Ishikawa (cell line): ENCODE measurements around the gene AKR1A1.

ENCODE experiments used
- CEBPB ChIP-seq: IDR thresholded peaks from 2 replicates; pipeline ENCODE4 v1.6.1; 2012
- CREB1 ChIP-seq: IDR thresholded peaks from 2 replicates; pipeline ENCODE4 v1.6.1; 2012; ENCODE audit warnings: low read depth
- EGR1 ChIP-seq: IDR thresholded peaks from 2 replicates; pipeline ENCODE4 v1.6.1; 2012
- EP300 ChIP-seq: IDR thresholded peaks from 2 replicates; pipeline ENCODE4 v1.6.1; 2012; ENCODE audit warnings: borderline replicate concordance
- FOXM1 ChIP-seq: IDR thresholded peaks from 2 replicates; pipeline ENCODE4 v1.6.1; 2012; ENCODE audit warnings: low read depth, borderline replicate concordance
- NFIC ChIP-seq: IDR thresholded peaks from 2 replicates; pipeline ENCODE4 v1.6.1; 2012
- RAD21 ChIP-seq: IDR thresholded peaks from 2 replicates; pipeline ENCODE4 v1.6.1; 2012; ENCODE audit warnings: low read depth
- TAF1 ChIP-seq: IDR thresholded peaks from 2 replicates; pipeline ENCODE4 v1.6.1; 2012; ENCODE audit warnings: low read depth, mild to moderate bottlenecking
- TCF12 ChIP-seq: IDR thresholded peaks from 2 replicates; pipeline ENCODE4 v1.6.1; 2012; ENCODE audit warnings: low read depth
- TEAD4 ChIP-seq: IDR thresholded peaks from 2 replicates; pipeline ENCODE4 v1.6.1; 2012
- YY1 ChIP-seq: IDR thresholded peaks from 2 replicates; pipeline ENCODE4 v1.6.1; 2012; ENCODE audit warnings: low read depth
- ZBTB7A ChIP-seq: IDR thresholded peaks from 2 replicates; pipeline ENCODE4 v1.6.1; 2012; ENCODE audit warnings: low read depth
- TF ChIP-seq, protein P1 (sequence below): IDR thresholded peaks from 2 replicates; pipeline ENCODE4 v1.6.1; 2012
- TF ChIP-seq, protein P2 (sequence below): IDR thresholded peaks from 2 replicates; pipeline ENCODE4 v1.6.1; 2012
- TF ChIP-seq, protein P3 (sequence below): IDR thresholded peaks from 2 replicates; pipeline ENCODE4 v1.6.1; 2012; ENCODE audit warnings: low read depth, mild to moderate bottlenecking

Gene AKR1A1

DNA sequence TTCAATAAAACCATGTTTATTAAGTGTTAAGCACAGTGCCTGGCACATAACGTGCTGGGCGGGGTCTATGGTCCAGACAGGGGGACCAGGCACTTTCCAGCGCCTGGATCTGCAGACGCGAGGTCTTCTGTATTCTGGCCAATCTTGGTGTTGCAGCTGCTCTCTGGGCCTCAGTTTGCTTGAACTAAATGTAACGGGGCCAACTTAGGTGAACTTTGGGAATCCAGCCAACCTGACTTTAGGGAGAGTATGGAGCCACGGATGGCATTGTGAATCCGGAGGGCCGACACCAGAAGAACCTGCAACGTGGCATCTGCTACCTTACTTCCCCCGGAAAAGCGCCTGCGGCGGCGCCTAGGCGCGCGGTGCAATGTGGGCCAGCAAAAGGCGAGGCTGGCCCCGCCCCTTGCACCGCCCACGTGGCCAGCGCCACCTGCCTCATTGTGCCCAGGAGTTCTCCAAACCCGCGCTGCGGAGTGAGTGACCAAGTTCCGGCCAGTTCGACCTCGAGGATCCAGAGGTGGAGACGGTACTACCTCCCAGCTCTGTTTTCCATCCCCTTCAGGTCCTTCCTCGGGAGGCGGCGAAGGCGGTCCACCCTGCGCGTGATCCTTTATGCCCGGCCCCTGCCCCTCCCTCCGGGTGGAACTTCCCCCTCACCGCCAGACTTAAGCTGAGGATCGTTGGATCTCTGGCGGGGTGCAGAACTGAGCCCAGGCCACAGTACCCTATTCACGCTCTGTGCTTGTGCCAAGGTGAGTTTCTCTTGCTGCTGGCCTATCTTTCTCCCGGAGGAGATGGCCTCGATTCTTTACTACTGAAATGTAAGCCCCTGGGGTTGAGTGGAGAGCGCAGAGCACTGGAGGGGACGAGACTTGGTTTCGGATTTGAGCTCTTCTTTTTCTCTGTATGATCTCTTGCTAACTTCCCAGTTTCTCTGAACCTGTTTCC is at the start of gene AKR1A1:
Gene AKR1A1 (plus strand): TSS at position 426 of the 951 bp plus-strand sequence. CDS start 10,969 bp downstream, outside the sequence.
- TF ChIP-seq TAF1 = peak; percentile 83
- TF ChIP-seq, protein P1, sequence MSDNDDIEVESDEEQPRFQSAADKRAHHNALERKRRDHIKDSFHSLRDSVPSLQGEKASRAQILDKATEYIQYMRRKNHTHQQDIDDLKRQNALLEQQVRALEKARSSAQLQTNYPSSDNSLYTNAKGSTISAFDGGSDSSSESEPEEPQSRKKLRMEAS = peak; percentile 99
- peak; percentile 16; the same call in 1 of the 2 replicates for TF ChIP-seq EP300
- TF ChIP-seq YY1 = no peak
- peak; percentile 78 for TF ChIP-seq EGR1
- TF ChIP-seq TCF12 = peak; percentile 31; the same call in 1 of the 2 replicates
- TF ChIP-seq, protein P2, sequence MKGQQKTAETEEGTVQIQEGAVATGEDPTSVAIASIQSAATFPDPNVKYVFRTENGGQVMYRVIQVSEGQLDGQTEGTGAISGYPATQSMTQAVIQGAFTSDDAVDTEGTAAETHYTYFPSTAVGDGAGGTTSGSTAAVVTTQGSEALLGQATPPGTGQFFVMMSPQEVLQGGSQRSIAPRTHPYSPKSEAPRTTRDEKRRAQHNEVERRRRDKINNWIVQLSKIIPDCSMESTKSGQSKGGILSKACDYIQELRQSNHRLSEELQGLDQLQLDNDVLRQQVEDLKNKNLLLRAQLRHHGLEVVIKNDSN = peak; percentile 94
- TF ChIP-seq ZBTB7A = no peak

DNA sequence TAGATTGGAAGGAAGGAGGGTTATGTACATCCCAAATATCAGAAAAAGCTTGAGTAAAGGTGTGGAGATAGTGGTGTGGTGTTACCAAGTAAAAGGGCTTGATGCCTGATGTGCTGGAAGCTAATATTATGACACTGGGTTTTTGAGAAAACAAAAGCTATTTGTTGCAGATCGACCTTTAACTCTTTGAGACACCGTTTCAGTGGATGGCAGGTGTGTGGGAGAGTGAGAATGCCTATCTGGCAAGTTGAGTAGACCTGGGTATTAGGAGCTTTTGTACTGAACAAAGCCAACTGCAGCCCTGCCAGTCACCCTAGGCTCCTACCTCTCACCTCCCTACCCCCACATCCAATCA is 49.1 kb upstream of the AKR1A1 start:
- no peak for TF ChIP-seq ZBTB7A
- TF ChIP-seq CEBPB = no peak
- no peak for TF ChIP-seq TAF1
- TF ChIP-seq, protein P3, sequence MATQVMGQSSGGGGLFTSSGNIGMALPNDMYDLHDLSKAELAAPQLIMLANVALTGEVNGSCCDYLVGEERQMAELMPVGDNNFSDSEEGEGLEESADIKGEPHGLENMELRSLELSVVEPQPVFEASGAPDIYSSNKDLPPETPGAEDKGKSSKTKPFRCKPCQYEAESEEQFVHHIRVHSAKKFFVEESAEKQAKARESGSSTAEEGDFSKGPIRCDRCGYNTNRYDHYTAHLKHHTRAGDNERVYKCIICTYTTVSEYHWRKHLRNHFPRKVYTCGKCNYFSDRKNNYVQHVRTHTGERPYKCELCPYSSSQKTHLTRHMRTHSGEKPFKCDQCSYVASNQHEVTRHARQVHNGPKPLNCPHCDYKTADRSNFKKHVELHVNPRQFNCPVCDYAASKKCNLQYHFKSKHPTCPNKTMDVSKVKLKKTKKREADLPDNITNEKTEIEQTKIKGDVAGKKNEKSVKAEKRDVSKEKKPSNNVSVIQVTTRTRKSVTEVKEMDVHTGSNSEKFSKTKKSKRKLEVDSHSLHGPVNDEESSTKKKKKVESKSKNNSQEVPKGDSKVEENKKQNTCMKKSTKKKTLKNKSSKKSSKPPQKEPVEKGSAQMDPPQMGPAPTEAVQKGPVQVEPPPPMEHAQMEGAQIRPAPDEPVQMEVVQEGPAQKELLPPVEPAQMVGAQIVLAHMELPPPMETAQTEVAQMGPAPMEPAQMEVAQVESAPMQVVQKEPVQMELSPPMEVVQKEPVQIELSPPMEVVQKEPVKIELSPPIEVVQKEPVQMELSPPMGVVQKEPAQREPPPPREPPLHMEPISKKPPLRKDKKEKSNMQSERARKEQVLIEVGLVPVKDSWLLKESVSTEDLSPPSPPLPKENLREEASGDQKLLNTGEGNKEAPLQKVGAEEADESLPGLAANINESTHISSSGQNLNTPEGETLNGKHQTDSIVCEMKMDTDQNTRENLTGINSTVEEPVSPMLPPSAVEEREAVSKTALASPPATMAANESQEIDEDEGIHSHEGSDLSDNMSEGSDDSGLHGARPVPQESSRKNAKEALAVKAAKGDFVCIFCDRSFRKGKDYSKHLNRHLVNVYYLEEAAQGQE = no peak
- no peak for TF ChIP-seq TEAD4
- no peak for TF ChIP-seq NFIC
- no peak for TF ChIP-seq CREB1
- no peak for TF ChIP-seq YY1
- TF ChIP-seq FOXM1 = no peak
- TF ChIP-seq, protein P2 = no peak
- TF ChIP-seq, protein P1 = no peak
- no peak for TF ChIP-seq RAD21
- TF ChIP-seq EP300 = no peak
- no peak for TF ChIP-seq EGR1
- TF ChIP-seq TCF12 = no peak

DNA sequence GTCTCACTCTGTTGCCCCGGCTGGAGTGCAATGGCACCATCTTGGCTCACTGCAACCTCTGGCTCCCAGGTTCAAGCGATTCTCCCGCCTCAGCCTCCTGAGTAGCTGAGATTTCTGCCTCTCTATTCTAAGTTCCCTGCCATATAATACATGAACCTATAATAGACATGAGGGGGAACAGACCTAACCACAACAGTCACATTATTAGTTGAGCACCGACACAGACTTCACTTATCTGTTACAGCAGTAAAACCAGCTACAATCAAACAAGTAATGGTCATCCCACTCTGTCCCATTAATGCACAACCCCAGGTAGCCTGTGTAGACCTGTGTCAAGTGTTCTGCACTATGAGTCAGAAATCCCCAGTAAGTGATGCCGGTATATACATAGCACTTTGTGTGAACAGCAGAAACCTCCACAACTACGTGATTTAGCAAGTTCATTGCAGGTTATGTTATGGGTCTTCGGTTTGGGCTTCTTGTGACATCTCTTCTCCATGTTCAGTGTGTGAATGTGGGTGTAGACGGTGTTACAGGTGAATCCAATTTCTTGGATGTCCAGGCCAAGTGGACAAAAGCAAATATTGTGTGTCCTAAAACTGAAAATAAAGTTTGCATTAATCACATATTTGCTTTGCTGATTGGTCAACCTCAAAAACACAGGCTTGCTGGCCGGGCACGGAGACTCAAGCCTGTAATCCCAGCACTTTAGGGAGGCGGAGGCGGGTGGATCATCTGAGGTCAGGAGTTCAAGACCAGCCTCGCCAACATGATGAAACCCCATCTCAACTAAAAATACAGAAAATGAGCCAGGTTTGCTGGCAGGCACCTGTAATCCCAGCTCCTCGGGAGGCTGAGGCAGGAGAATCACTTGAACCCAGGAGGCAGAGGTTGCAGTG is 46.9 kb upstream of the AKR1A1 start:
- no peak for TF ChIP-seq RAD21
- TF ChIP-seq CEBPB = no peak
- no peak for TF ChIP-seq NFIC
- TF ChIP-seq CREB1 = no peak
- no peak for TF ChIP-seq TCF12
- TF ChIP-seq TEAD4 = no peak
- no peak for TF ChIP-seq EGR1
- TF ChIP-seq, protein P3 = no peak
- TF ChIP-seq EP300 = no peak
- TF ChIP-seq ZBTB7A = no peak
- TF ChIP-seq, protein P1 = no peak
- no peak for TF ChIP-seq YY1
- TF ChIP-seq, protein P2 = no peak
- no peak for TF ChIP-seq FOXM1

DNA sequence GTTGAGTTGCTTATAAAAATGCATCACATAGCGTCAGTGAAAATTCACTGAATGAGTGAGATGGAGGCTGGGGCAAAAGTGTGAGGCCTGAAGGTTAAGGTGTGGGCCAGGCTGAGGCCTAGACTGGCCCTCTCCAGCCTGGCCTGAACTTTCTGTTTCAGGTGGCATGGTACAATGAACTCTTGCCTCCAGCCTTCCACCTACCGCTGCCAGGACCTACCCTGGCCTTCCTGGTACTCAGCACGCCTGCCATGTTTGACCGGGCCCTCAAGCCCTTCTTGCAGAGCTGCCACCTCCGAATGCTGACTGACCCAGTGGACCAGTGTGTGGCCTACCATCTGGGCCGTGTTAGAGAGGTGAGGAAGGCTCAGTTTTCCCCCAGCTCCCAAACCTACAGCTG is 43.4 kb upstream of the AKR1A1 start:
- TF ChIP-seq CREB1 = no peak
